ENCODE results near the gene PAFAH1B2.

DNA sequence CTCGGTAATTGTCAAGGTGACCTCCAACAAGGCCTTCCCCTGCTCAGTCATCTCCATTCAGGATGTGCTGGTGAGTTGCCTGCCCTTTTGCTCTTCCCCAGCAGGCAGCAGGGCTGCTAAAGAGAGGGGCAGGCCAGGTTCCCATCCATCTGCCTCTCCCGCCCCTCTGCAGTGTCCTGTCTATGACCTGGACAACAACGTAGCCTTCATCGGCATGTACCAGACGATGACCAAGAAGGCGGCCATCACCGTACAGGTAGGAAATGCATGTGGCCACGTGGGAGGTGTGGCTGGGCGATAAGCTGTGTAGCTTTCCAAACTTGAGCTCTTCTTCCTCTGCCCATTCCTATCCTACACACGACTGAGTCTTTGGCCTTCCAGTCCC lies 38.5 kb downstream of the PAFAH1B2 start:
- TF ChIP-seq, protein P1, sequence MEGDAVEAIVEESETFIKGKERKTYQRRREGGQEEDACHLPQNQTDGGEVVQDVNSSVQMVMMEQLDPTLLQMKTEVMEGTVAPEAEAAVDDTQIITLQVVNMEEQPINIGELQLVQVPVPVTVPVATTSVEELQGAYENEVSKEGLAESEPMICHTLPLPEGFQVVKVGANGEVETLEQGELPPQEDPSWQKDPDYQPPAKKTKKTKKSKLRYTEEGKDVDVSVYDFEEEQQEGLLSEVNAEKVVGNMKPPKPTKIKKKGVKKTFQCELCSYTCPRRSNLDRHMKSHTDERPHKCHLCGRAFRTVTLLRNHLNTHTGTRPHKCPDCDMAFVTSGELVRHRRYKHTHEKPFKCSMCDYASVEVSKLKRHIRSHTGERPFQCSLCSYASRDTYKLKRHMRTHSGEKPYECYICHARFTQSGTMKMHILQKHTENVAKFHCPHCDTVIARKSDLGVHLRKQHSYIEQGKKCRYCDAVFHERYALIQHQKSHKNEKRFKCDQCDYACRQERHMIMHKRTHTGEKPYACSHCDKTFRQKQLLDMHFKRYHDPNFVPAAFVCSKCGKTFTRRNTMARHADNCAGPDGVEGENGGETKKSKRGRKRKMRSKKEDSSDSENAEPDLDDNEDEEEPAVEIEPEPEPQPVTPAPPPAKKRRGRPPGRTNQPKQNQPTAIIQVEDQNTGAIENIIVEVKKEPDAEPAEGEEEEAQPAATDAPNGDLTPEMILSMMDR (IDR thresholded peaks at IDR 0.05; ENCODE audit: low read depth, low read length, poor library complexity, severe bottlenecking), result no peak
- TF ChIP-seq EZH2phosphoT487 (IDR thresholded peaks at IDR 0.05; ENCODE audit: borderline replicate concordance, low read length), result no peak
